ENCODE measurements around the gene SEPTIN11. TPM values are rescaled to one million over a fixed set of nuclear protein-coding genes. Genes with fewer than 3 reads are reported as not detected.
A peak's percentile ranks its signal among the peaks of the same experiment; 100 is the strongest.

Gene SEPTIN11
- total RNA-seq, 1 experiment from 2014 or later, result 77.3 TPM

DNA sequence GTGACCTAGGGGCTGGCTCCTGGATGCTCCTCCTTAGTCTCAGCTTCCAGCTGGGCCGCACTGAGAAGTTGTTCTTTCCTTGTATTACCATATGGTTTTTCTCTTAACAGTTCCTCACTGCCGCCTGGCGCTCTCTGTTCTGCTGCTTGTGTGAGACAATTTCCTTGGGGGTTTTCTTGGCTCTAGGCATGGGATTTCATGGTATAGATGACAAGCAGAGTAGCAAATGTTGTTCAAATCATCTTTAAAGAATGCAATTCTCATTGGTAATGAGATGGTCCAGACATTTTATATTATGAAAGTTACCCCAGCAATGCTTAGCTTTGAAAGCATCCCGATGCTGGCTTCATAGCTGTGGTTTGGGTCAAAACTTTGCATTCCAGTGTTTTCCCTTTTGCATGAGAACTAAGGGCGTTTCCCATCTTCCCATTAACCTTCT, 37.6 kb downstream of the SEPTIN11 start:
- peak overlapping the region in 2 of 3 experiments; percentile 10 to 20; a peak in 2 of 7 replicates for H3K27ac Mint-ChIP-seq
- DNase-seq, result no peak

More for the DNA sequence above, 37.6 kb downstream of the SEPTIN11 start:
- H4K20me1 ChIP-seq (ENCODE audit: control insufficient read depth, insufficient read depth, insufficient read length), result no peaks in the 10 kb centered on the region
- peaks cover 4% of the 10 kb centered on the region; the same call in 1 of the 2 replicates for H3K79me2 ChIP-seq (ENCODE audit: insufficient read depth, low read length)
- Mint-ChIP-seq H3K36me3 (ENCODE audit: insufficient read depth in 1 of 3, low read depth in 3 of 3) (peaks cover 7 to 9% (median 9%) of the 10 kb centered on the region in 3 experiments; a peak in 6 of 7 replicates), H3K27me3 (ENCODE audit: low read depth) (no peaks in the 10 kb centered on the region), H3K9me3 (peaks cover 0 to 7% of the 10 kb centered on the region in 2 experiments; a peak in 2 of 5 replicates), H3K4me1 (peaks cover 46 to 56% of the 10 kb centered on the region in 2 experiments), H3K4me3 (no peak overlapping the region)
- H3K4me1 ChIP-seq (ENCODE audit: insufficient read depth, low read length), result peaks cover 13% of the 10 kb centered on the region
- TF ChIP-seq, protein P1, sequence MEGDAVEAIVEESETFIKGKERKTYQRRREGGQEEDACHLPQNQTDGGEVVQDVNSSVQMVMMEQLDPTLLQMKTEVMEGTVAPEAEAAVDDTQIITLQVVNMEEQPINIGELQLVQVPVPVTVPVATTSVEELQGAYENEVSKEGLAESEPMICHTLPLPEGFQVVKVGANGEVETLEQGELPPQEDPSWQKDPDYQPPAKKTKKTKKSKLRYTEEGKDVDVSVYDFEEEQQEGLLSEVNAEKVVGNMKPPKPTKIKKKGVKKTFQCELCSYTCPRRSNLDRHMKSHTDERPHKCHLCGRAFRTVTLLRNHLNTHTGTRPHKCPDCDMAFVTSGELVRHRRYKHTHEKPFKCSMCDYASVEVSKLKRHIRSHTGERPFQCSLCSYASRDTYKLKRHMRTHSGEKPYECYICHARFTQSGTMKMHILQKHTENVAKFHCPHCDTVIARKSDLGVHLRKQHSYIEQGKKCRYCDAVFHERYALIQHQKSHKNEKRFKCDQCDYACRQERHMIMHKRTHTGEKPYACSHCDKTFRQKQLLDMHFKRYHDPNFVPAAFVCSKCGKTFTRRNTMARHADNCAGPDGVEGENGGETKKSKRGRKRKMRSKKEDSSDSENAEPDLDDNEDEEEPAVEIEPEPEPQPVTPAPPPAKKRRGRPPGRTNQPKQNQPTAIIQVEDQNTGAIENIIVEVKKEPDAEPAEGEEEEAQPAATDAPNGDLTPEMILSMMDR (conservative IDR thresholded peaks at IDR 0.05), result no peak
- H2BK5ac ChIP-seq (ENCODE audit: insufficient read length, low read length), result no peak overlapping the region
- no peak overlapping the region for H2BK15ac ChIP-seq (ENCODE audit: low read depth, low read length)
- no peak overlapping the region for H2BK20ac ChIP-seq (ENCODE audit: low read depth, low read length, poor library complexity, severe bottlenecking)
- no peak overlapping the region for H2AFZ ChIP-seq (ENCODE audit: low read length)
- H4K5ac ChIP-seq (ENCODE audit: insufficient read length, low read depth, low read length), result no peak overlapping the region
- no peak overlapping the region for H2AK5ac ChIP-seq (ENCODE audit: insufficient read length, low read length)
- no peak overlapping the region for H3T11ph ChIP-seq (ENCODE audit: low read length)
- no peak overlapping the region for H3K4ac ChIP-seq (ENCODE audit: low read depth, low read length)
- no peaks in the 10 kb centered on the region for H3K27me3 ChIP-seq (ENCODE audit: insufficient read depth, low read length)
- no peak overlapping the region for H4K8ac ChIP-seq (replicated peaks; ENCODE audit: insufficient read length, low read depth, low read length)
- H3K9me3 ChIP-seq (ENCODE audit: control insufficient read depth, low read depth, low read length), result no peaks in the 10 kb centered on the region
- no peak overlapping the region for H2BK12ac ChIP-seq (ENCODE audit: insufficient read length, low read depth, low read length)
- H3K27ac ChIP-seq (ENCODE audit: insufficient read length, low read depth, low read length), result no peak overlapping the region
- no peak overlapping the region for H4K91ac ChIP-seq (ENCODE audit: insufficient read length, low read depth, low read length)
- no peak overlapping the region for H3K14ac ChIP-seq (ENCODE audit: insufficient read depth, low read length)
- no peak overlapping the region for H3K23ac ChIP-seq (ENCODE audit: insufficient read length, low read depth, low read length)
- no peaks in the 10 kb centered on the region for H3K79me1 ChIP-seq (ENCODE audit: insufficient read depth, low read depth, low read length, poor library complexity, severe bottlenecking)
- H3K18ac ChIP-seq (ENCODE audit: insufficient read length, low read depth, low read length), result no peak overlapping the region
- H3K23me2 ChIP-seq (ENCODE audit: insufficient read length, low read depth, low read length, poor library complexity, severe bottlenecking), result no peaks in the 10 kb centered on the region
- H2BK120ac ChIP-seq (ENCODE audit: low read depth, low read length, poor library complexity, severe bottlenecking), result no peak overlapping the region
- no peak overlapping the region for H3K4me2 ChIP-seq (ENCODE audit: insufficient read depth, insufficient read length, low read length)
- WGBS (ENCODE audit: extremely low coverage, insufficient read length, low lambda C conversion rate), result no CpG with 5 or more reads among the region's 5 CpGs
- H3K56ac ChIP-seq (ENCODE audit: insufficient read length, low read depth, low read length), result no peak overlapping the region
- H3K9ac ChIP-seq (ENCODE audit: extremely low read depth, insufficient read length, low read length), result no peak overlapping the region

All from H9 (cell line).